ENCODE data around the gene GEMIN7.
A peak's percentile ranks its signal among the peaks of the same experiment; 100 is the strongest.

GEMIN7 gene

DNA sequence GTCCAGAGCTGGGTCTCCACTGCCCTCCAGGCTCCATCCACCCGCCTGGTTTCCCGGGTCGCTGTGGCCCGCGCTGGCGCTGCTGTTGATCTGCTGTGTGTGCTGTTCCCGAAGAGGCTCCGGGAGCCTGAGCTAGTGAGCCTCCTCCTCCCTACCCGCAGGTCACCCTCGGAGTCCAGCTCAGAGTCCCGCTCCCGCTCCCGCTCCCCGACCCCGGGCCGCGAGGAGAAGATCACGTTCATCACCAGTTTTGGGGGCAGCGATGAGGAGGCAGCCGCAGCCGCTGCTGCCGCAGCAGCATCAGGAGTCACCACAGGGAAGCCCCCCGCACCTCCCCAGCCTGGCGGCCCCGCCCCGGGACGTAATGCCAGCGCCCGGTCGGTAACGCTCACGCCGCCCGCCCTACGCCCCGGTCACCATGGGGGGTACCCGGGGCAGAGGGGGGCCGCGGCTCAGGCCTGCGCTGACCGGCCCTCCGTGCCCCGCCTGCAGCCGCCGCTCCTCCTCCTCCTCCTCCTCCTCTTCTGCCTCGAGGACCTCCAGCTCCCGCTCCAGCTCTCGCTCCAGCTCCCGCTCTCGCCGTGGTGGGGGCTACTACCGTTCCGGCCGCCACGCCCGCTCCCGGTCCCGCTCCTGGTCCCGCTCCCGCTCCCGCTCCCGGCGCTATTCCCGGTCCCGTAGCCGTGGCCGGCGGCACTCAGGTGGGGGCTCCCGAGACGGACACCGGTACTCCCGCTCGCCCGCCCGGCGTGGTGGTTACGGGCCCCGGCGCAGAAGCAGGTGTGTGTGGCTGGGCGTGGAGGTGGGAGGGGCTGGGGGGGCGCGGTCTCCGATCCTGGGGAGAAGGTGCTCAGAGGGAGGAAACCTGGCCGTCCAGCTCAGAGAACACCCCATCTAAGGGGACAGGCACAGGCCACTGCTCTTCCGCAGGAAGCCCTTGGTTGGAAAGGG, 14.9 kb upstream of the GEMIN7 start:
- DNase-seq: no peak

DNA sequence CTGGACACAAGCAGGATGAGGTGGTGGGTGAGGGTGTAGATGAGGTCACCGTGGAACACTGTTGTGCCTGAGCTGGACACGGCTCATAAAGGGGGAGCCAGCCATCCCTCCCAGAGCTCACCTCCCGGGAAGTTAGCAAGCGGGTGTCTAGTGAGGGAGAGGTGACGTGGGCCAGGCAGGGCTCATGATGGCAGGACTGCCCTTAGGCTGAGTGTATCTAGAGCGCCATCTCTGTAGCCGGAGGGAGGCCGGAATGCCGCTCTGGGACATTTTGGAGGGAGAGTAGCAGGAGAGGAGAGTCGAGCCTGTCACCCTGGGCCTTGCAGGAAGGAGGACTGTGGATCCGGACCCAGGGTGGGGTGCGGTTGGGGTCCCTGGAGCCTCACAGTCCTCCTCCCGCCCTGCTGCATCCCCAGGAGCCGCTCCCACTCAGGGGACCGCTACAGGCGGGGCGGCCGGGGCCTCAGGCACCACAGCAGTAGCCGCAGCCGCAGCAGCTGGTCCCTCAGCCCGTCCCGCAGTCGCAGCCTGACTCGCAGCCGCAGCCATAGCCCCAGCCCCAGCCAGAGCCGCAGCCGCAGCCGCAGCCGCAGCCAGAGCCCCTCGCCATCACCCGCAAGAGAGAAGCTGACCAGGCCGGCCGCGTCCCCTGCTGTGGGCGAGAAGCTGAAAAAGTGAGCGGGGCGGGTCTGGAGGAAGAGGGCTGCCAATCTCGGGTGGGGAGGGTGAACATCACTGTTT, 12.0 kb upstream of the GEMIN7 start:
- DNase-seq: no peak

DNA sequence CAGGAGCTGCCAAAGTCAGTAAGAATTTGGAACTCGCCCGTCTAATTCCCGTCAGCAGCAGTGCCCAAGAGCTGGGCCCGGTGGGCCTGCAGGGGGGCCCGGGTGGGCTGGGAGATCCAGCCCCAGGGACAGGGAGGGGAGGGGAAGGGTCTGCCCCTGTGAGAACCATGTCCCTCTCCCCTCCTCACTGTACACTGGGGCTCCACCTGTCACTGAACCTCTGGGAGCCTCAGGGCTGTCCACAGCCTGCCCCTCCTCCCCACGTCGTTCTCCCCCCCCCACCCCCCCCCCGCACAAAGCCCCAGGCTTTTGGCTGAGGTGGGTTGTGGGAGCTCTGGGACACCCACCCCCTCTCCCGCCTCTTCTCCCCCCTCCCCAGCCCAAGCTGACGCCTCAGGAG, 11.0 kb upstream of the GEMIN7 start:
- DNase-seq: no peak

DNA sequence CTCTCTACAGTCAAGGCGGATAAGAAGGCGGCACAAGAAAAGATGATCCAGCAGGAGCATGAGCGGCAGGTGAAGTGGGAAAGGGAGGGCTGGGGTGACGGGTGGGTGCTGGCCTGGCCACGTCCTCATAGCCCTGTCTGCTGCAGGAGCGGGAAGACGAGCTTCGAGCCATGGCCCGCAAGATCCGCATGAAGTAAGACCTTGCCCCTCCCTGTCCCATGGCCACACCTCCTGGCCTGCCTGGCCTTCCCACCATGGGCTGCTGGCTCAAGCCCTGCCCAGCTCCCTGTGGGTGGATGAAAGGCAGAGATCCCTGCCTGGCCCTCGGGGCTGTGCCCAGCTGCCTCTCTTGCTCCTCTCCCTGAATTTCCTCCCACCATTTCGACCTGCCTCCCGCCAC, 10.0 kb upstream of the GEMIN7 start:
- DNase-seq: no peak

DNA sequence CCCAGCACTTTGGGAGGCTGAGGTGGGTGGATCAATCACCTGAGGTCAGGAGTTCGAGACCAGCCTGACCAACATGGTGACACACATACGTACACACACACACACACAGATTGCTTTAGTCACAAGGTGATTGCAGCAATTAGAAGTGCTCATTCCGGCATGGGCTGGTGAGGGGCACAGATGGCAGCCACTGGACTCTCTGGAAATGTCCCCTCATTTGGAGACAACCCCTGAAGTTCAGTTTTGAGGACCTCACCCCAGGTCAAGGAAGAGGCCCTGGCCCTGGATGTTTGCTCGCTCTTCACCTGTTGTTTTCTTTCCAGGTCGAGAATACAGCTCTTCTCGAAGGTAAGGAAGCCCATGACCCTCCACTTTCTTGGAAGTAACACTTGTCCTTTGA, 8.8 kb upstream of the GEMIN7 start:
- DNase-seq: no peak

DNA sequence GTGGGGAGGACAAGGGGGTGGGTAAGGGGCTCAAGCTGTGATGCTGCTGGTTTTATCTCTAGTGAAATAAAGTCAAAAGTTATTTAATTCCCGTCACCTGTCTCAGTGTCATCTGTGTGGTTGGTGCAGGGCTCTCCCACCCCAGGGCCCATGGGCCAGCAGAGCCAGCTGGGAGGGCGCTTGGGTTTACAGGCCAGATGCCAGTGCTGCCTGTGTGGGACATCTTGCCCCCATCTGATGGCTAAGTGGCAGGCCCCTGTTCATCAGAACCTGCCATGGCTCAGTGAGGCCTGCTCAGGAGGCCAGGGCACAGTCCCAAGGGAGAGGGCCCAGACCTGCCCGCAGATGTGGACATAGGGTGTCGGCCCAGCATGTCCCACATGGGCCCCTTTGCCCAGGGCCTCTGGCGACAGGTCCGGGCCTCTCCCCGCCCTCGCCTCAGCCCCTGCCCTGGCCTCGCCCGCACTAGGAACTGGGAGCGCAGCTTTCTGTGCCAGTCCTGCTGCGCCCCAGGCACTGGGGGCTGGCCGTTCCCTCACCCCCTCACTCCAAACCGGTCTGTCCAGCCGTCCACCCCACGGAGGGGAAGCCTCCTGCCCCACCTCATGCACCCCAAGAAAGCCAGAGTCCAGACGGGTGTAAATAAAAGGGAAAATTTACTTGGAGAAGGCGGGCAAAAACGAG, 8.1 kb upstream of the GEMIN7 start:
- no peak for DNase-seq

DNA sequence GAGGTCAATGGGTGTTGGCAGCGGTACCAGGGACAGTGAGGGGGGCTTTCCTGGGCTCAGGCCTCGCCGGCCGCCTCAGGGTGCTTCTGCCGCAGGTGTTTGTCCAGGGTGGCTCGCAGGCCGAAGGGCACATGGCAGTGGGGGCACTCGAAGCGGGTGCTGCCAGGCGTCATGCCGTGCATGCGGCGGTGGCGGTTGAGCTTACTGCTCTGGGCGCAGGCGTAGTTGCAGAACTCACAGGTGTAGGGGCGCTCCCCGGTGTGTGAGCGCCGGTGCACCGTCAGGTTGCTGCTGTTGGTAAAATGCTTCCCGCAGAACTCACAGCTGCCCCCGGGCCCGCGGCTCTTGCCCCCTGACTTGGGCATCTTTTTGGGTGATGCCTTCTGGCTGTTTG, 7.5 kb upstream of the GEMIN7 start:
- no peak for DNase-seq

DNA sequence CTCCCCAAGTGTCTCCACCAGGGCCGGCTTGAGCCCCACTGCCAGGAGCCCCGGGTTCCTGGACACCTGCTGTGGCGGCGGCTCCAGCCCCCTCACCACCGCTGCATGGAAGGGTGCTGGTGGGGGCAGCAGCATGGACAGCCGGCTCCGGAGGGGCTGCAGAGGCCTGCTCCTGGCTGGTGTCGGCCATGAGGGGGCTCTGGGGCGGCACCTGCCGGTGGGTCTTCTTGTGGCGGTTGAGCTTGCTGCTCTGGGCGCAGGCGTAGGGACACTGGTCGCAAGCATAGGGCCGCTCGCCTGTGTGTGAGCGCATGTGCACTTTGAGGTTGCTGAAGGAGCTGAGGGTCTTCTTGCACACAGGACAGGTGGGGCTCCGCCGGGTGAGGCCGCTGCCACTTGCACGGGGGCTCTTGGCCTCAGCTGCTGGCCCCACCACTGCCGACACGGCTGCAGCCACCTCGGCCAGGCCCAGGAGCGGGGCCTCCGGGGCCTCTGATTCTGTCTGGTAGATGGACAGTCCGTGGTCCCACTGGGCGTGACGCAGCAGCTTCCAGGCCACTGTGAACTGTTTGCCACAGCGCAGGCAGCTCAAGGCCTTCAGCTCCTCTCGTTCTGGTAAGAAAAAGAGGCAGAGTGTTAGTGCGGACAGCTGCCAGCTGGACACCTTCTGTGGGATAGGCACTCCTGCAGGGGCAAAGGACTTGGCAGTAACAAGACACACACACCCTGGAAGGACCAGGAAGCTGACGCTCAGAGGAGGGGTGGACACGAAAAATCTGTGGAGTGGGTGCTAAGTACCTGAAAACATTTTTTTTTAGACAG, 6.9 kb upstream of the GEMIN7 start:
- no peak for DNase-seq

DNA sequence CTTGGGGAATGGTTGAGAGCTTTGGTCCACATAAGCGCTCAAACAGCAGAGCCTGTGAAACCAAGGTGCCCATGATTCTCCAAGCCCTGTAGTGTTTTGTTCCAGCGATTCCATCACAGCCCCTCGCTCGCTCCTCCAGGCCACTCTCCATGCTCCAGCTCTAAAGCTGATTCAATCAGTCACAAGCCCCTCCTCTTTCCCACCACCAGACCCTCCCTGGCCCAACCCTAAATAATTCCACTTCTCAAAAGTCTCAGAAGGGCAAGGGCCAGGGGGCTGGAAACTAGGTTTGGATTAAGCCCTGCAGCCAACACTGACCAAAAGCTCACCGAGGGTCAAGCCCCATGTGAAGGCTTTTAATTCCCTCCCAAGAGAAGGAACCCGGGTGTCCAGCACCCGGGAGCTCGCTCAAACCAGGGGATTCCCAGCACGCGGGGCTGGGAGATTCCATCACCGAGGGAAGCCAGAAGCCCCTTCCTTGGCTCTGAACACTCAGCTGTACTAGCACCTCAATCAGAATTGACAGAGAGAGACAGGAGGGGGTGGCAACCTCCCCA, 4.2 kb upstream of the GEMIN7 start:
- no peak for DNase-seq

DNA sequence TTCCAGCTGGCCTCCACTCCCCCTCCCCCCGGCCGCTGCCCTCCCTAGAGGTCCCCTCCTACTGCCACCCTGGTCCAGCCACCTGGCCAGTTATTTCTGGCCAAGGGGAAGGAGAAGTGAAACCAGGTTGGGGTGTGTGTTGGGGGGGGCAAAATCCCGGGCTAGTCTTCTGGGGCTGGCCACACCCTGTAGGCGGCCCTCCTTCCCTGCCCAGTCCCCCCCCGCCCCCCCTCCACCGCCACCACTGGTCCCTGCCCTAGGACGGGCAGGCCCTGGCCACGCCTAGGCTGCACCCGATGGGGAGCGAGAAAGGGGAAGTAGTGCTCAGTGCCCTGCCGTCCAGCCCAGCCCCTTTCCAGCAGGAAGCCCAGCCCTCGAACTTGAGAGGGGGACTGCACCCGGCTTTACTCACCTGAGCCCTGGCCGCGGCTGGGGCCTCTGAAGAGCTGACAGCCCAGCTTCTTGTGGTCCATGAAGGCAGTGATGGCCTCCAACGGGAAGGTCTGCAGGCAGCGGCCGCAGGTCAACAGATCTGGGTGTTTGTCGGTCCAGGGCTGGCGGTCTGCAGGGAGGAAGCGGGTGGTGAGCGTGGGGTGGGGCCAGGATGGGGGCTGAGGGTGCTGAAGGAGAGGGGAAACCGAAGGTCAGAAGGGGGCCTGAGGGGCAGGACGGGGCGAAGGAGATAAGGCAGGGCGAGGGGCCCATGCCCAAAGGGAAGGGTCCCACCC, 3.6 kb upstream of the GEMIN7 start:
- DNase-seq: peak; percentile 35 to 62

DNA sequence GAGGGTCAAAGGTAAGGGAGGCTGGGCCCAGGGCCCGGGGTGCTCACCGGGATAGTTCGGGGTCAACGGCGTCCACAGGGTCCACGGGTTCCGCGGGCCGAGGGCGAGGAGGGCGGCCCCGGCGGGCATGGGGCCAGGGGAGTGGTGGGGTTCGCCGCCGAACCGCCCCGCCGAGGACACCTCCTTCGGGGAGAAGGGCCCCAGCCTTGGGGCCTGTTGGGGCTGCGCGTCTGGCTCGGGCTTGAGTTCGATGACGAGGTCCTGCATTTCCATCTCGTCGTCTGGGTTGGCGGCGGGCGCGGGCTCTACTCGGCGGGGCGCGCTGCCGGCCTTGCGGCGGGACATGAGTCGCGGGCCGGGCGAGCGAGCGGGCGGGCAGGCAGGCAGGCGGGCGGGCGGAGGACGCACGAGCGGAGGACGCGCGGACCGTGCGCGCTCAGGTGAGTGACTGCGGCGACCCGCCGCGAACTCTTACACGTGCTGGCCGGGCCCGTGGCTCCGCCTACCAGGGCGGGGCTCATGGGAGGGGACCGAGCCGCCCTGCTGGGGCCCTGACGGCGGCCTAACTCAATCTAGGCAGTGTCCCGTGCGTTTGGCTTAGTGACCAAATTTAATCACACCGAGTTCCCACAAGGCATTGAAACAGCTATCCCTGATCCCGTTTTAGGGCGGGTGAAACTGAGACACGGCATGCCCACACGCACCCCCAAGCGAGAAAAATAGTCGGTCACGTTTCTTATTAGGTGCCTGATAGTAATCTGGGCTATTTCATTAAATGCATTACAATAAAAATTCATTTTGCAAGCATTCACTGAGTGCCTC, 2.8 kb upstream of the GEMIN7 start, which contains the start of gene ZNF296:
ZNF296 (minus strand) TSS at position 450 of the 822 bp plus-strand sequence; CDS start at position 345, 105 bp downstream.
- peak; percentile 72 to 90 for DNase-seq

DNA sequence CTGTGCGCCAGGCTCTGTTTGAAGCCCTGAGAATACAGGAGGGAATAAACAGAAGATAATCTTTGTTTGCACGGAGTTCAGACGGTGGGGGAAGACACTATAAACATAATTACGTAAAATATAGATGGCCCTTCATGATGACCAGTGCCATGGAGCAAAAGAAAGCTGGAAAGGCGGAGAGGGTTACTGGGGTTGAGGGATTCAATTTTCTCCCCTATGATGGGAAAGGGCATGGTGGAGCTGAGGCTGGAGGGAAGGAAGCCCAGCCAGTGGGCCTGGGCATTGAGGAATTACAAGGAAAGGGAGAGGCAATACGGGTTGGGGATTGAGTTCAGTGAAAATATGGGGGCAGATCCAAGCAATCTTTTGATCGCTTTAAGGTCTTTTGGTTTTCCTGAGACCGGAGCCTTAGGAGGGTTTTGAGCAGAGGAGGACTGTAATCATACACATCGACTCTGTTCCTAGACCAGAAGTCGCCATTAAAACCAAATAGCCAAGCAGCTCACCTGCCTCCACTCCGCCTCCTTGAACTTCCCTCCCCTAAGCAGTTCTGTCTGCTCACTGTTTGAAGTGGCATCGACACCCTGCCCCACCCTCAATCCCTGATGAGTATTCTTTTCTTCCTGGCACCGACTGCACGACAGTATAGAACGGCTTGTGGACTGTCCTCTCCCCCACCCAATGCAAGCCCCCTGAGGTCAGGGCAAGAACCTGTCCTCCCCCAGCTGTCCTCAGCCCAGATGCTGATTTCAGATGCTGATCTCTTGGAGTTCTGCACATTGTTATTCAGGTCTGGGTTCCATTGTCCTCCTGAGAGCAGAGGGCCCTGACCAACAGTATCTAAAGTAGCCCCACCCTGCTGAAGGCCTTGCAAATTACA, 2.0 kb upstream of the GEMIN7 start:
- no peak for DNase-seq

DNA sequence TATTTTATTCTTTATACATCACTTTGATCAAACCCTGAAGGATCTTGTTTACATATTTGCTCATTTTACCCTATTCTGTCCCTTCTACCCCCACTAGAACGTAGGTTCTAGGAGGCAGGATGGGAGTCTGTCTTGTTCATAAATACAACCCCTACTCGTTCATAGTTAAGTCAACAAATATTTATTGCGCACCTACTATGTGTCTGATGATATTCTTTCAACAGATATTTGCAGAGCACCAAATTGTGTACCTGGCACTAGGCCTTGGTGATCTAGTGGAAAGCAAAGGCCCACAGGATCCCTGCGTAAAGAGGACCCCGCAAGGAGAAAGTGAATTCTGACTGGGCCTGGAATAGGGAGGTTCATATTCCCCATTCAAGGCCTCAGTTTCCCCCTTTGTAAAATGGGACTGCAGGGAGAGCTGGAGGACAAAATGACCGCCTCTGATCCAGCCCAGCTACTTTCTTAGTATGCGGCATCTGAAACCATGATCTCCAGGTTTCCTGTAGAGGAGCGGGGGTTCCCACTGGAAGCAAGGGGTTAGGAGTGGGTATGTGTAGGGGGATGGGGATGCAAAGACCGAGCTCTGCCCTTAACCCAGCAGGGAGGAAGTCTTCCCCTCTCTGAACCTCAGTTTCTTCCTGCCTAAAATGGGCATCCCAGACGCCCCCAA, 534 bp upstream of the GEMIN7 start:
- no peak for DNase-seq

DNA sequence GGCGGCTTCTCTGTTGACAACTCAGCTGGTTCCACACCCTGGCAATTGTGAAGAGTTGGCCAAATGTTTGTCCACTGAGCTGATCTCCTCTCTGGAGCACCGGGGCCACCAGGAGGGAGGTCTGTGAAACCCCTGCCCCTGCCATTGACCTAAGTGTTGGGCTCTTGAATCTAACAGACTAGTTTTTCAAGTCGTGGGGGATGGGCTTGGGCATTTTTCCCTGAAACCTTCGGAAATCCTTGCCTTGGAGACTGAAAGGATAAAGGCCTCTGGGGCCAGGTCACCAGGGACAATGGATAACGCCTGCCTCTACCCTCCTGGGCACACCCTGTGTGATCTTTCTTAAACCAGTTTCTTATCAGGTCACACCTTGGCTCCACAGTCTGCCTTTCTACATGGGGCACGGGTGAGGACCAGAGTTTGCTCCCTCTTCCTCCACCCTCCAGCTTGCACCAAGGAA, 881 bp downstream of the GEMIN7 start:
- DNase-seq: no peak

DNA sequence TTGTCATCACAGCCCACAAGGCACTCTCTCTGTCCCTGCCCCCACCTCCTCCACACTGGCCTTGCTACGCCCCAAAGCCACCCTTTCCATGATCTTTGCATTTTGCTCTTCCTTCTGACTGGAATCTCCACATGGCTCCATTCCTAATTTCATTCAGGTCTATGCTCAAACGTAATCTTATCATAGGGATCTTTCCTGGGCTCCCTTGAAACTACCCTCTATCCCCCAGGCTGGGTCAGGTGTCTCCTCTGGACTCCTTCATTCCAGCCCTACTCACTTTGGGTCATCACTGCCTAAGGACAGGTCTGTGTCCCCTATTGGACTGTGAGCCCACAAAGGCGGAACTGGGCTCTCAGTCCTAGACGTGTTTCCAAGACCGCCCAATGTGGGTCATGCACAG, 3.1 kb downstream of the GEMIN7 start:
- no peak for DNase-seq

DNA sequence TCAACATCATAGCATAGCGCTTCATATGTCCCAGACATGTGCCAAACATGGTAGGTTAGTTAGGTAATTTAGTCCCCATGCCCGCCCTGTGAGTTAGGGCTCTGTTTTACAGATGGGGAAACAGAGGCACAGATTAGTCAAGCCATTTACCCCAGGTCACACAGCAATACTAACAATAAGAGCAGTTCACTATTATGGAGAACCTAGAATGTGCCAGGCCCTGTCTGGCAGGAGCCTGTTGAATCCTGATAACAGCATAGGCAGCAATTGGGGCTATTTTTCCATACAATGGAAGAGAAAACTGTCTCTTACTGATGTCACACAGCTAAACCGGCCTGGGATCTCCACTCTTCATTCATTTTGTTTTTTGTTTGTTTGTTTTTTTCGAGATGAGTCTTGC, 7.4 kb downstream of the GEMIN7 start:
- DNase-seq: no peak

DNA sequence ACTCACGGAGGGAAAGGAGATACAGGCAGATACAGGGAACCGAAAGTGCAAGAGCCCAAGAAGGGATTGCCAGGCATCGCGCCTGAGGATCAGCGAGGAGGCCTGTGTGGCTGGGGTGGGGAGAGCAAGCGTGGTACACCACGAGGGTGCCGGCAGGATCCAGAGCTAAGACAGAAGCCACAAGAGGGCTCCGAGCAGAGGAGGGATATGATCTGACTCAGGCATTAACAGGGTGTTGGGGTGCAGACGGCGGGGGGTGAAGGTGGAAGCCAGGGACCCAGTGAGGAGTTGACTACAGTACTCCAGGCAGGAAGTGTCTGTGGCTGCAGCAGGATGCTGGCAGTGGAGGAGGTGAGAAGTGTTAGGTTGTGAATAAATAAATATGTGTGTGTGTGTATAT, 8.5 kb downstream of the GEMIN7 start:
- DNase-seq: no peak

DNA sequence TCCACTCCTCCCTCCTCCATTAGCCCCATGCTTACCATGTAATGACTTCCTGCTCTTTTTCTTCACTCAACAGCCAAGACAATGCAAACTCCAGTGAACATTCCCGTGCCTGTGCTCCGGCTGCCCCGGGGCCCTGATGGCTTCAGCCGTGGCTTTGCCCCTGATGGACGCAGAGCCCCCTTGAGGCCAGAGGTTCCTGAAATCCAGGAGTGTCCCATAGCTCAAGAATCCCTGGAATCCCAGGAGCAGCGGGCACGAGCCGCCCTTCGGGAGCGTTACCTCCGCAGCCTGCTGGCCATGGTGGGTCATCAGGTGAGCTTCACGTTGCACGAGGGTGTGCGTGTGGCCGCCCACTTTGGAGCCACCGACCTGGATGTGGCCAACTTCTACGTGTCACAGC, 11.0 kb downstream of the GEMIN7 start:
- no peak for DNase-seq

DNA sequence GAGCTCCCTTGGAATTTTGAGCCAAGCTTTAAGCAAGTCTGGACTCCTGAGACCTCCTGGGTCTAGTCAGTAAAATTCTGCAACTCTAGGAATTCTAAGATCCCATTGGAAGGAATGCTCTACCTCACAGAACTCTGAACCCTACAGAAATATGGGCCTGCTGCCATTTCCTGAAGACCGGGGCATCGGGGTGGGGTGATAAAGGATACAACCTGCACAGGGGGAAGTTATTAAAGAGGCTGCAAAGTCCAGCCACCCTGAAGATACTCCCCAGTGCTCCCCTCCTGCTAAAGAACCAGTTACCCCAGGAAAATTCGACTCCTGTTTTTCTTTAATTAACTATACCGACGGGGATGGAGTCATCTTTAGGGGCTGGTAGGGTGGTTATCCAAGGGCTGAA, 11.5 kb downstream of the GEMIN7 start:
- no peak for DNase-seq
